KBM-7 (cell line): ENCODE measurements around the gene VEGFB.

Experiments used
- DNase-seq: peaks from one replicate; pipeline ENCODE4 v3.0.0-alpha.2; 2015
- in situ Hi-C: fragments of 300-500 bp; cut with MboI; formaldehyde crosslinking; loops from 2 replicates; pipeline ENCODE4 v1.14.3; 2020; ENCODE audit warnings: low sequenced_read_pairs, low pct_unique_long_range_greater_than_20kb, mixed read lengths

Gene VEGFB

DNA sequence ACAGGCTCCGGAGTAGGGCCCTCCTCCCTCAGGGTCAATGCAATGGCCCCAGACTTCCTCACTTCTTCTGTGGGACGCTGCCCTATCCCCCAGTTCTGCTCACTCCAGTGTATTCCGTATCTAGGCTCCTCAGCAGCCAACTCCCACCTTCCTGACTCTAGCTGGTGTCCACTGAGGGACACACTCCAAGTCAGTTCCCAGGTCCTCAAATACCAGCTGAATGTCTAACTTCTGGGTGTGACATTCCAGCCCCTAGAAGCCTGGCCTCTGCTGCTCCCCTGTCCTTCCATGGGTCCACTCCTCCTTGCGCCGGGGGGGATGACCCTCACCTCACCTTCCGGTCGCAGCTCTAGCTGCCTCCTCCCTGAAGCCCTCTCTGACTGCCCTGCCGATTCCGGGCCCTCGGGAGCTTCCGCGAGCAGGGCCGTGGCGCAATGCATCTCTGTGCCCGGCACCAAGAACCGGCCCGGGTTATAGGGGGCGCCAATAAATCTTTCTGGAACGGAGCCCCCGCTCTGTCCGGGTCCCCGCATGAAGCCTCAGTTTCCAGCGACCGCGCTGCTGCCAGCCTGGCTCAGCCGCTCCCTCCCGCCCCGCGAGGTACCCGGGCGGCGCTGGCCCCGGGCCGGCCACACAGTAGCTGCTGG lies 34.6 kb downstream of the VEGFB start:
- in situ Hi-C loops, result no loop called here
- DNase-seq, result peak; percentile 57

GRCh38 chr11:64269540-64270220 lies 35.3 kb downstream of the VEGFB start:
- DNase-seq, result peak; percentile 100
- in situ Hi-C loops, result no loop called here

DNA sequence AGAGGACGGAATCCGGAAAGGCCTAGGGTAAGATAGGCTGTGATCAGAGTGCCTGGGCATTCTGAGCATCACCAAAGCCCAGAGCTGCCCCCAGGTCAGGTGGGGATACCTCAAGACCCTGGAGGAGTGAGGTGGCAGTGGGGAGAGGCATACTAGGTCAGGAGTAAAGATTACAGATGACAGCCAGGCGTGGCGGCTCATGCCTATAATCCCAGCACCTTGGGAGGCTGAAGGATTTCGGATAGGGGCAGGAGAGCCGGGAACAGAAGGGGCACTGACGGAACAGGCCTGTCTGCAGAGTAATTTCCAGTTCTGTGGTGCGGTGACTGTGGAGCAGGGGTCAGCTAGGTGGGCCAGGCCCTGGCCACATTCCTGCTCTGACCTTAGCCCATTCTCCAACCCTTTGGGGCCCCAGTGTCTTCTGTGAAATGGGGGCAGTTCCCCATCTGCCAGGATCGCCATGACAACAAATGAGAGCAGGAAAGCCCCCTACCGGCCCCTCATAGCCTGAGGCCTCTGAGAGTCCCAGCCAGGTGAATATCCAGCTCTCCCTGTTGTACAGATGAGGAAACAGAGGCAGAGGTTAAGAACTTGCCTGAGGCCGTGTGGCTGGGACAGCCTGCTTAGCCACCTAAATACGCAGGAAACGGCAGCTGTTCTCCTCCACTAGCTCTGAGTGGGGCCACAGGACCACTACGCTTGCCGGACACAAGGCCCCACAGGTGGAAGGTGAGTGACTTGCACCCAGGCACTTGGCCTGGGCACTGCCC lies 40.8 kb downstream of the VEGFB start:
- in situ Hi-C loops, result no loop called here
- DNase-seq, result no peak

GRCh38 chr11:64275841-64276240 lies 41.5 kb downstream of the VEGFB start:
- DNase-seq, result no peak
- in situ Hi-C loops, result no loop called here

DNA sequence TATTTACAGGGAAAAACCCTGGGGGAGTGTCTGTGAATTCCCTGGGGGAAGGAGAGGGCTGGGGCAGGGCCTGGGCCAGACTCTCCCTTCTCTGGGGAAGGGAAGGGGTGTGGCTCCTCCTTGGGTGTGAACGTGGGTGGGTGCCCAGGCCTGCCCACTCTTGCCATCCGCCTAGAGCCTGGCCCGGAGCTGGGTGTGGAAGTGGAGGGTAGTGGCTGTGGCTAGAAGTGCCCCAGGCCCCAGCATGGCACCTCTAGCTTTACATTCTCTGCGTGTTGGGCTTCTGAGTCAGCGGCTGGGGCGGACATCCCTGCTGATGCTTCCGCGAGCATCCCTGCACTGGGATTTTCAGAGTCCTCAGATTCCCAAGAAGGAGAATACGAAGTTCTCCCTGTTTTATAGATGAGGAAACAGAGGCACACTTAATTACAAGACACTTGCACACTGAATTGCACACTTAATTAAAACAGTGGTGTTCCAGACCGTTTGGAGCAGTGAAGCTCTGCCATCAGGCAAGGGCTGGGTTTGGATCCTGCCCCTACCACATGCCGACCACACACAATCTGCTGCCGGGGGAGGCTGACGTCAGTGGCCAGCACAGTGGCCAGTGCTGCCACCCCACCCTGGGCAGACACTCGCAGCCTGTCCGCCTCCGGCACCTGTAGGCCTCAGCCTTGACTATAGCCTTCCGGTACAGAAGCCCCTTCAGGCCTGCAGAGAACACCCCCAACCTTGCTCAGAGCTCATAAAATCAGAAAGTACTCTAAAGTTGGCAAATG lies 42.5 kb downstream of the VEGFB start:
- DNase-seq, result no peak
- in situ Hi-C loops, result no loop called here

- in situ Hi-C loops, result no loop called here
- no peak for DNase-seq
These were observed 44.3 kb downstream of the VEGFB start for GRCh38 chr11:64278576-64279190.

DNA sequence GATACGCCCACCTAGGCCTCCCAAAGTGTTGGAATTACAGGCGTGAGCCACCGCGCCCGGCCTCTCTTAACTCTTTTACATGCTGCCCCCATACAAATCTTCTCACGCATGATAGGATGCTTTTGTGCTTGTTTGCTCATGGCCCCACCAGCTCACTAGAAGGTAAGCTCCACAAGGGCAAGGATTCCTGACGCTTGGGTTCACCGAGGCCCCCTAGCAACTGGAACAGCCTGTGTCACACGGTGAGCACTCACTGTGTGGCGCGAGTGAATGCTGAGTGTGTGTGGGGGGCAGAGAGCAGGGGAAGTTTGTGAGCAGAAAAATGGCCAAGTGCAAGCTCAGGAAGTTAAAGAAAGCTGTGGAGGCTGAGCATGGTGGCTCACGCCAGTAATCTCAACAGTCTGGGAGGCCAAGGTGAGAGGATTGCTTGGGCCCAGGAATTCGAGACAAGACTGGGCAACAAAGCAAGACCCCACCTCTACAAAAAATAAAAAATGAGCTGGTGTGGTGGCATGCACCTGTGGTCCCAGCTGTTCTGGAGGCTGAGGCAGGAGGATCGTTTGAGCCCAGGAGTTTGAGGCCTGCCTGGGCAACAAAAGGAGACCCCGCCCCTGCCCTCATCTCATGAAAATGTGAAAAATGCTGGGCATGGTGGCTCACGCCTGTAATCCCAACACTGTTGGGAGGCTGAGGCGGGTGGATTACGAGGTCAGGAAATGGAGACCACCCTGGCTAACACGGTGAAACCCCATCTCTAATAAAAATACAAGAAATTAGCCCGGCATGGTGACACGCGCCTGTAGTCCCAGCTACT lies 47.8 kb downstream of the VEGFB start:
- in situ Hi-C loops, result no loop called here
- DNase-seq, result no peak

GRCh38 chr11:64283092-64283491 lies 48.7 kb downstream of the VEGFB start:
- in situ Hi-C loops, result no loop called here
- no peak for DNase-seq

DNA sequence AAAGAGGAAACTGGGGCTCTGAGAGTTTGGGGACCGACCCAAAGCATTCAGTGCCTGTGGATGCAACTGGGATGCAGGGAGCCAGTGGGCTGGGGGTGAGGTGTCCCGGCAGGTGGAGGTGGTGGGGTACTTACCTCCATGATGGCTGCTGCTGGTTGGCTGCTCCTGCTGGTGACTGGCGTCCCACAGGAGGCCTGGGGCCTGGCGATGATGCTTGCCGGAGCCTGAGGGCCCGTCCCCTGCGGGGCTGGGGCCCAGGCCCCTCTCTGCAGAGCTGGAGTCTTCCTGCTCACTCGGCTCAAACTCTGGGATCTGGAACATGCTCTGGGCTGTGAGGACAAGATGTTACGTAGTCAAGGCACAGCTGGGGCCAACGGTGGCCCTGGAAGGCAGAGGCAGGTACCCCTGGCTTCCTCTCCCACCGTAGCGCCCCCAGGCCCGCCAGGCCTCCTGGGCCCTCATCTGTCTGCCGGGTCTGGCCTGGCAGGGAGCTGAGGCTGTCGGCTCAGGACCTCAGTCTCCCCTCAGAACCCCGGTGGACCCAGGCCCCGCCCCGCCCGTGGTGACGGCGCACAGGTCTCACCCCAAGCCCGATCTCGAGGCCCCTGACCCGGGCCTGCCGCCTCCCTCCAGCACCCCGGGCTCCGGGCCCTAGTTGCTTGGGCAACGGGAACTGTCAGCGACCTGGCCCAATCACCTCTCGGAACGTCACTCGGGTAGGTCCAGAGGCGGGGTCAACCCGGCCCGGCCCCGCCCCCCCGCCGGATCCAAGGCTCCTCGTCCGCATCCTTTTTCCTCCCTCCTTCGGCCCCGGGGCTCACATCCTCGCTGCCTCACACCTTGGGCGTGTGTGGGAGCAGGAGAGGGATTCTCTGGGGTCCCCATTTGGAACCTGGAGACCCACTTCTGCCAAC lies 49.9 kb downstream of the VEGFB start, which contains the start of gene BAD:
Gene BAD (minus strand): TSS at position 618 of the 914 bp plus-strand sequence. CDS start 297 bp downstream, at position 321.
- peak; percentile 94 for DNase-seq
- in situ Hi-C loops, result no loop called here

- in situ Hi-C loops, result no loop called here
- peak; percentile 88 for DNase-seq
These were observed 50.8 kb downstream of the VEGFB start, which contains the start of gene GPR137 for GRCh38 chr11:64284962-64285884. TSS of gene GPR137 (plus strand) at chr11:64285848. CDS start at chr11:64286525, 677 bp downstream.

GRCh38 chr11:64285885-64286800 lies 51.8 kb downstream of the VEGFB start:
- DNase-seq, result no peak
- in situ Hi-C loops, result no loop called here

DNA sequence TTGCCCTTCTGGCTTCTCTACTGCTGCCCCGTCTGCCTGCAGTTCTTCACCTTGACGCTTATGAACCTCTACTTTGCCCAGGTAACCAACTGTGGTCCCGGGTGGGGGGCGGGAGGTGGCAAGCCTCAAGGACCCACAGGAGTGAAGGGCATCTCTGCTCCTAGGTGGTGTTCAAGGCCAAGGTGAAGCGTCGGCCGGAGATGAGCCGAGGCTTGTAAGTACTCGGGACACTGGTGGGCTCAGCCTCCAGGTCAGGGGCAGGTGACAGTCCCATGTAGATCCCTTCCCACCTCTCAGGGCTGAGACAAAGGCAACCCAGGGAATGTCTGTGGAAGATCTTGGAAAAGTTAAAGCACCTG lies 52.4 kb downstream of the VEGFB start:
- in situ Hi-C loops, result no loop called here
- DNase-seq, result no peak

- DNase-seq, result no peak
- in situ Hi-C loops, result no loop called here
These were observed 53.4 kb downstream of the VEGFB start for GRCh38 chr11:64287676-64288352.

- in situ Hi-C loops, result no loop called here
- no peak for DNase-seq
These were observed 54.0 kb downstream of the VEGFB start for GRCh38 chr11:64288353-64288750.
